ENCODE data around the gene RPS17.

RPS17 gene

DNA sequence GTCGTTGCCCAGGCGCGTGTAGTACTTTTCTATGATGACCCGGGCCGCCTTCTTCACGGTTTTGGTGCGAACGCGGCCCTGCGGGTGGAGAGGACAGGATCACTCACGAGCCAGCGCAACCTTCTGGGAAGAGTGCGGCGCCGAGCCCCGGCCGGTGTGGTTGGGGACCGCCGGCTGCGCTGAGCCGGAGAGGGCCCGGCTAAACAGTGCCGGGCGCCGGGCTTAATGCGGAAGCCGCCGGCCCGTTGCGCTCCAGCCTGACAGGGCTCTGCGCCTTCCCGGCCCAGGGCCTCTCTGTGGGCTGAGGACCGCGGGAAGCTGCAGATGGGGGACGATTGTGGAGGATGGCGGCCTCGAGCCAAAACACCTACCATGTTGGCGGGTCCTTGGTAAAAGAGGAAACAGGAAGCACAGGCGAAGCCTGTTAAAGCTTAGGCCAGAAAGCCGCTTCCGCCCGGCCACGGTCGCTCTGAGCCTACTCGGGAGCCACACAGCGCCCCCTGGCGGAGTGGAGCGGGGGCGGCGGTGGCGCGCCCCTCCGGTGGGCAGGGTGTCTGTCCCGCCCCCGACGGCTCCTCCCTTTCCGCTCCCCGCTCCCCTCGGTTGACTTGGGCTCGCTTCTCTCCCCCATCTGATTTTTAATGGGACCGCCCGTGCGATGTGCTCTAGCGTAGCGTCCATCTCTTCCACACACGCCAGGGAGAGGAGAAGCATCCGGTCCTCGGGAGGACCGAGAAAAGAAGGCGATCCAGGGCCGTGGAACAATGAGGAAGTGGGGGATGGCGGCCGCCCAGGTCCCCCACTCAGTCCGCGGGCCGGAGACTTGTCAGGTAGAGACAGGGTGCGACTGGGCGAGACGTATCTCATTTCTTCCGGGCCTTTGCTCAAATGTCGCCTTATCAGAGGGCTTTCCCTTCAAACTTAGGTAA, at the start of gene RPS17:
Gene RPS17 (minus strand): TSS at position 403 of the 929 bp plus-strand sequence. CDS start 29 bp downstream, at position 374.
- no peak for DNase-seq

- no peak for DNase-seq
Measured at GRCh38 chr15:82587805-82588204, 47.5 kb upstream of the RPS17 start.

DNA sequence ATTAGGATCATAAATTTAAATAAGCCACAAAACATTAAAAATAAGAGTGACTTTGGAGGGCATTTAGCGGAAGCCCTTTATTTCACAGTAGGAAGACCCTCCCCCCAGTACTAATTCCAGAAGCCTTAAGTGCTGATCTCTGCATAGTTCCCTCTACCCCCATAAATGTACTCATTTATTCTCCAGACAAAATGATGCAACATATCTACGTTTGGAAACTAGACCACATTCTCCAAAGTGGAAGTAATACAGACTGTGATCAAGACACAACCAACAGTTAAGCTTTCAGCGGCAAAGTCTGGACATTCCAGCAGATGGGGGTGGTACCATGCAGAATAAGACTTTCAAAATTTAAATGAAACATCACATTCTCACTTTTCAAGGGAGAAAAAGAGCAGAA, 44.8 kb upstream of the RPS17 start:
- DNase-seq, result peak; percentile 11

- no peak for DNase-seq
Measured at GRCh38 chr15:82580713-82581112, 40.5 kb upstream of the RPS17 start.

GRCh38 chr15:82575335-82575734, 35.1 kb upstream of the RPS17 start:
- no peak for DNase-seq

DNA sequence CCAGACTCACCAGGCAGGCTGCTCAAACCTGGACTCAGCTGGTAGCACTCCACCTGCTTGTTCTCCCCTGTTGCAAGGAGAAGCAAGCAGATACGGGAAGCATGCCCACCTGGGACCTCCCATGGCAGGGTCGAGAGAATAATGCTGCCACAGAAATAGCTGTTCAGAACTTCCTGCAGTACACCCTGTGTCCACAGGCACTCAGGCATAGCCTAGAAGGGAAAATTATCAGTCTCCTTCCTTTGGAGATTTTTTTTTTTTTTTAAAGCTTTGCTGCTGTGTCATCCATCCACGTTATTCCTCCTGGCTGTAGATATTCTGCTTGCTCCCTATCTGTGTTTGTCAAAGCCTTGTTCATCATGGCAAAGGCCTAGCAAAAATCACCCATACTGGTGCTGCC, 32.7 kb upstream of the RPS17 start:
- peak; percentile 27 for DNase-seq

DNA sequence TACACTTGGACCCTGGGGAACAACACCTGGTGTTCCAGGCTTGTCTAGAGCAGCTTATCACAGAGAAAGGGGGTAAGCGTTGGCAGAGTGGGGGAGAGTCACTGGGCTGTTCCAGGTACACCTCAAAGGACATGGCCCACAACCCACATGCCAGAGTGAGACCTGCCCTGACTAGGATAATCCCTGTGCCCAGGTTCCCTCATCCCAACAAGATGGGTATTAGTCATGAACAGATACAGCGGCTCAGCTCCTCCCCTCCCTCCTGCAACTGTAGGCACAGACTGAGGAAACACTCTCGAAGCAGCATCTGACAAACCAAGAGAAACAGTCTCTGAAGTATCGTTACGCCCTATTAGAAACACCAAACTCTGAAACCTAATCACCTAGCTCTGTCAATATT, 32.1 kb upstream of the RPS17 start:
- no peak for DNase-seq

DNA sequence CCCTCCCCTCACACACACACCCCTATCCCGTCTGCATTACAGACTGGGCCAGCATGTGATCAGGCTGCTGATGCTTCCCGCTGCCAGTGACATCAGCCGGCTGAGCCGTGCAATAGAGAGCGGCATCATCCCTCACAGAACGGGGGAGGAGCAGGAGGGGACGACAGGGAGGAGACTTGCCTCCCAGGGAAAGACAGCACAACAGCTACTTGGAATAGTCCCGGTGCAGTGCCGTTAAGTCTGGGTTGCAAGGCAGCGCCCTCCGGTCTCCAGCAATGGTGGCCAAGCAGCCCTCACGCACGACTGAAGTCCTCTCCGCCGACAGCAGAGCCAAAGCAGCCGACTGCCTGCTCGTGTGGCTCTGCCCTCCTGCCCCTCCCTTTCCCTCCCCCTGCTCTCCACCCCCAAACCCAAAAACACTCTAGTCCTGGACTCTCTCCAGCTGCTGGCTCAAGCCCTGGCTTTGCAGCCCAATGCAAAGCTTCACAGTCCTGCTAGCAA, 31.5 kb upstream of the RPS17 start:
- peak; percentile 17 for DNase-seq

DNA sequence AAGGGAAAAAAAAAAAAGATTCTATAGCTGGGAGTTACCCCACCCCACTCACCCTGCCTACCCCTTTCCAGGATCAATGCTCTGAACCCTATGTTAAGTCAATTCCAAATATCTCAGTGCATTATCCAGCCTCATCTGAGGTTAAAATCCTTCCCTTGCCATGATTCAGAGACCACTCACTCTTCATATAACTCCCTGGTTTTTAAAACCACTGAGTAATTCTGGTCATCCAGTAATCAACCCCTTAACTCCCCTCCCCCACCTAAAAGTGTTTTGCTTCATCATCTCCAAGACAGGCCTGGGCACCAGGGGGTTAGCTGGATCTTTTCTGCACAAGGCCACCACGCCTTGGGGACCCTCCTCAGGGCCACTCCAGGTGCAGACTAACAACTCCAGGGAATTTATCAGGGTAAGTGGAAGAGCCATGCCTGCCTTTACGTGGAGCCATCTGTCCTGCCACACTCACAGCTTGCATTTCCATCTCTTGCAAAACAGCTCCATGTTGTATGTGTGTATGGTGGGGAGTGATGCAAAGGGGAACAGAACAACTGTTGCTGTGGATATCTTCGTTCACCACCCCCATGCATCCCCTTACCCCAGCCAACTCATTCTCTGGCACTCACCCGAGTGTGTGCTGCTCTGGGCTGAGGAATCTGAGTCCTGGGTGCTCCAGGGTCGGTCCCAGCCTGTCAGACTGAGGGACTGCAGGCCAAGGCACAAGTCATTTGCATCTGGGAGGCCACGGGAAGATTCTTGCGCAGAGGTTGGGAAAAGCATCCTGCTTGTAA, 30.7 kb upstream of the RPS17 start:
- peak; percentile 4 for DNase-seq

DNA sequence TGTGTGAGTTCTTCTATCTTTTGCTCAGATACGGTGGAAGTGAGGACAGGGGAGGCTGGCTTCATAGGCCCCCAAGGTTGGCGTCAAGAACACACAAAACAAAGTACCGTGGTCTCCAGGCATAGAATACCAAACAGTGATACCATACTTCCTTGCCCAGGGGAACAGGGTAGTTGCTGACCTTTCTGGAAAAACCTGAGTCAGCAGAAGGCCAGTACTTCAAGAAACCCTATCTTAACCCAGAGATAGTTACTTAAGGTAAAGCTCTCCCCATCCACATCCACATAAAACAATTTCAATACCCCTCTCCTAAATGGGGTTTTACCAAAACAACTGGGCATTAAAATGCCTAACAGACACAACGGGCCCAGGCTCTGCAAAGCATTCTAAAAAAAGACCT, 29.6 kb upstream of the RPS17 start:
- no peak for DNase-seq

DNA sequence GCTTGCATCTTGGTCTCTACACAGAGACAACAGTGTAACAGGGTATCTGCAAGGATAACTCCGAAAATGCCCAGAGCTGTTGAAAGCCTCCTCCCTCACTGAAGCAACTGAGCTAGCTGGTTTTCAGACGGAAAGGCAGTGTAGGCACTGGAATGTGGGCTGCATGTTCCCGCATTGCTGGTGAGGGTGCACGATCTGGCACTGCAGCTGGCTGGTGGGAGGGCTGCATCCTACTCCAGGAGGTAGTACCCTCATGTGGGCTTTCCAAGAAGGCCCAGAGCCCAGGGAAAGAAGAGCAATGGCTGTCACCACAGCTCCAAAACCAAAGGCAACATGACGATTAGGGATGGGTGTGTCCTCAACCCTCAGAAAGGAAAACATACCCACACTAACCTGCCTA, 28.7 kb upstream of the RPS17 start:
- DNase-seq, result no peak

DNA sequence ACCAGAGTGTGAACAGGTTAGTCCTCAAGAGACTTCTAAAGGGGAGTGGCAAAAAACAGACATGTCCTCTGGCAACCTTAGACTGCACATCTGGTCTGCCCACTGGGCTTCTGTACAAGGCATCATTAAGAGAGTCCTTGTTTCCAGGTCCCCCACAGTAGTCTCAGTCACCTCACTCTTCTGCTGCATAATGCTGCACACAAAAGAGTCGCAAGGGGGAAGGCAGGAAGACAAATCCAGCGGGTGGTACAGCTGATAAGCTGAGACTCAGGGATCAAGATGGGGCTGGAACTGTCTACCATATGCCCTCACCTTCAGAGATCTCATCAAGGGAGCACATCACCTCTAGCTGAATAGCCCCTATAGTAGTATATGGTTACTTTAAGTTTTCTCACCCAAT, 27.4 kb upstream of the RPS17 start:
- DNase-seq, result no peak

DNA sequence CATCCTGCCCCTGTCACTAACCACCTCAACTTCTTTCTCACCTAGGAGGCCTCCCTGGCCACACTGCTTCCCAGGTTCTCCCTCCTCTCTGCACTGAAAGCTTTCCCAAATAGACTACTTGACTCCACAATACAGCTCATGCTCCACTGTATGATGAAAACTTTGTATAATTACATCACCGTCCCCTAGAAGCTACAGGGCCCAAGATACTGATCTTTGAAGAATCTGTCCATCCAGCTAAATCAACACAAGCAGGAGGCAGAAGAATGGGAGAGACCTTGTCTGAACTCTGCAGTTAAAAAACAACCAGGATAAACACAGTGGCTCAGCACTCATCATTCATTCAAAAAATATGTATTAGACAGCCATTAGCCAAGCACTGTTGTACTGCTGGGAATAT, 26.4 kb upstream of the RPS17 start:
- DNase-seq, result peak; percentile 67

GRCh38 chr15:82558502-82558901, 18.2 kb upstream of the RPS17 start:
- DNase-seq, result no peak

DNA sequence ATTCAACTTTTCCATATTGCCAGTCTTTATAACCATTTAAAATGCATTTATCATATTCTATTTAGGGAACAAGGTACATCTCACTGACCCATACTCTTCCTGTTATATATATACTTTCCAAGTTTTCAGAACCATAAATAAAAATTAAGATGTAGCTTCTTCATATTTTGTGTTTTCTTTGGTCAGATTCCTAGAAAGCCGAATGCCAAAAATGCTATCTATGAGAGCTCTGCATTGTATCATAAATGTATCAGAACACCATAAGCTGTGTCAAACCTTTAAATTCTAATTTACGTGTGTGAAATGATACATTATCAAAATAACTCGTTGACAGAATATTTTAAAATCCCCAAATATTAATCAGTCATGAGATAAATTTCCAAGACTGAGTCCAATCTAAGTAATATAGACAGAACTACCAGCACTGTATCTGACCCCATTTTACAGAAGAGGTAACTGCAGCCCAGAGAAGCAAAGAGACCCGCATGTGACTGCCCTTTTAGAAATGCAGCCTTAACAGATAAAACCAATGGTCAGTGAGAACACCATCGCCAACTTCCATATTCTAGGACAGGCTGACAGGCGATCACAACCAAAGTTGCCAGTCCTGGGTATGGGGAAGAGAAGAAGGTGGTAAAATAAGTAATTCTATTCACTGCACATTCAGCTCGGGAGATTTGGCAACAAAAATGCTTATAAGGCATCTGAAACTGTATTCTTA, 16.2 kb upstream of the RPS17 start:
- no peak for DNase-seq

DNA sequence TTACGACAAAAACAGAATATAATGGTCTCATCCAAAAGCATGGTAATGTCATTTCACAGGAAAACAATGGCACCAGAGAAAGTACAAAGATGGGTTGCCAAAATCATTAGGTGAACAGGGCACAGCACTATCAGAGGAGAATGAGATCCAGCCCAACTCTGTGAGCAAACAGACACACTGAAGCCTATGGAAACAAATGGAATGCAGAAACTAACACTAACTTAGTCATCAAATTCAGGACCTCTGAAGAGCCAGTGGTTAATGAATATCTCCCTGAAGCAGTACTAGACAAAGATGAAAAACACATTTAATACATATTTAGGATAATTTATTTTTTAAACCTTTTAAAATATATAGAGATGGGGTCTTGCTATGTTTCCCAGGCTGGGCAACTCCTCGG, 14.6 kb upstream of the RPS17 start:
- DNase-seq, result no peak

- DNase-seq, result no peak
Measured at GRCh38 chr15:82554351-82554750, 14.1 kb upstream of the RPS17 start.

- no peak for DNase-seq
Measured at GRCh38 chr15:82553846-82554245, 13.6 kb upstream of the RPS17 start.

DNA sequence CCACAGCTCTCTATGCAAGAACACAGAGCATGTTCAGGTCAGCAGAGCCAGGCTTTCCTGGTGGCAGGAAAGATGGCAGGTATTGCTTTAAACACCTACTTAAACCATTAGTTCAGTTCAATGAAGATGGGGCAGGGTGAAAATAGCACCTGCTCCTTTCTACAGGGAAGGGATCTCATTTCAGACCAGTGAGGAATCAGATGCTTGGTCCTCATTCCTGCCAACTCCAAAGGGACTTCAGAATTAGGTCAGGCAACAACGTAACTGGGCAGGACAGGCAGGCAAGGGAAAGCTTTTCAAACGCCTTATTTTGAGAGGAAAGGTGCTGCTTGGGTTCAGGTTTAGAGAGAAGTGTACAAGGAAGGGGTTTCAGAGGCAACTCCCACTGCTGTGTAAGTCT, 12.6 kb upstream of the RPS17 start:
- DNase-seq, result no peak

DNA sequence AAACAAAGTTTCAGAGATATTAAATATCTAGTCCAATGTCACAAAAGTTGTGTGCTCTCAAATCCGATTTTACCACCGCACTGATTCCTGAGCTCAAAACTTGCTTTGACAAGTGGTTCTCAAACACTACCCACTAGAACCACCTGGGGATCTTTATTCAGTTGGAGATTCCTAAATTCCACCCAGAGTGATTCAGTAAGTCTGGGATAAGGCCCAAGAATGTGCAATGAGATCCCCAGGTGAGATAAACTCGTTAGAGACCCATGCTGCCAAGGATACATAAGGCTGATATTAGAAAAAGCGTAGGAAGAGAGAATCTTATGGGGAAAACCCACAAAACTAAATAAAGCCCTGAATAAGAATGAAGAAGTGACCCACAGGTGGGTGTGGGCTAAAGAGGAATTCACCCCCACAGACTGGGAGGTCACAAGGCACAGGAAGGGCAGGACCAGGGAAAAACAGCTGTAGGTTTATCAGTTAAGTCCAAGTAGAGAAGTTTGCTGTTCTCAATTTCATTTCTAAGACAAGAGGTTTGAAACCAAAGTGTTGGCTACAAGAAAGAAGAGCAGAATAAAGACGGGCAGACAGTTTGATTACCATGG, 11.5 kb upstream of the RPS17 start:
- DNase-seq, result no peak

- no peak for DNase-seq
Measured at GRCh38 chr15:82549199-82549665, 9.0 kb upstream of the RPS17 start.

- no peak for DNase-seq
Measured at GRCh38 chr15:82548700-82549099, 8.4 kb upstream of the RPS17 start.

GRCh38 chr15:82545478-82545877, 5.2 kb upstream of the RPS17 start:
- DNase-seq, result no peak

All from kidney glomerular epithelial cell (primary cell).